ENCODE measurements around the gene USE1. TPM values are rescaled to one million over a fixed set of nuclear protein-coding genes. Genes with fewer than 3 reads are reported as not detected.
A peak's percentile ranks its signal among the peaks of the same experiment; 100 is the strongest.

The USE1 gene, protein sequence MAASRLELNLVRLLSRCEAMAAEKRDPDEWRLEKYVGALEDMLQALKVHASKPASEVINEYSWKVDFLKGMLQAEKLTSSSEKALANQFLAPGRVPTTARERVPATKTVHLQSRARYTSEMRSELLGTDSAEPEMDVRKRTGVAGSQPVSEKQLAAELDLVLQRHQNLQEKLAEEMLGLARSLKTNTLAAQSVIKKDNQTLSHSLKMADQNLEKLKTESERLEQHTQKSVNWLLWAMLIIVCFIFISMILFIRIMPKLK
- total RNA-seq (2014; rRNA removed), result 32.5 and 41.5 TPM in 2 replicates
- percentile 75 among the genes with signal in this experiment for Bru-seq, nascent RNA
- BruChase-seq, experiment 1, labeled RNA remaining after a 6-hour chase, result percentile 83 among the genes with signal in this experiment
- BruChase-seq, experiment 2, labeled RNA remaining after a 2-hour chase, result percentile 67 among the genes with signal in this experiment
- long read RNA-seq, partial matches to known transcripts, result 4 of 18 reads
- long read RNA-seq, other reads (novel, unspliced or antisense), result 11 of 18 reads

DNA sequence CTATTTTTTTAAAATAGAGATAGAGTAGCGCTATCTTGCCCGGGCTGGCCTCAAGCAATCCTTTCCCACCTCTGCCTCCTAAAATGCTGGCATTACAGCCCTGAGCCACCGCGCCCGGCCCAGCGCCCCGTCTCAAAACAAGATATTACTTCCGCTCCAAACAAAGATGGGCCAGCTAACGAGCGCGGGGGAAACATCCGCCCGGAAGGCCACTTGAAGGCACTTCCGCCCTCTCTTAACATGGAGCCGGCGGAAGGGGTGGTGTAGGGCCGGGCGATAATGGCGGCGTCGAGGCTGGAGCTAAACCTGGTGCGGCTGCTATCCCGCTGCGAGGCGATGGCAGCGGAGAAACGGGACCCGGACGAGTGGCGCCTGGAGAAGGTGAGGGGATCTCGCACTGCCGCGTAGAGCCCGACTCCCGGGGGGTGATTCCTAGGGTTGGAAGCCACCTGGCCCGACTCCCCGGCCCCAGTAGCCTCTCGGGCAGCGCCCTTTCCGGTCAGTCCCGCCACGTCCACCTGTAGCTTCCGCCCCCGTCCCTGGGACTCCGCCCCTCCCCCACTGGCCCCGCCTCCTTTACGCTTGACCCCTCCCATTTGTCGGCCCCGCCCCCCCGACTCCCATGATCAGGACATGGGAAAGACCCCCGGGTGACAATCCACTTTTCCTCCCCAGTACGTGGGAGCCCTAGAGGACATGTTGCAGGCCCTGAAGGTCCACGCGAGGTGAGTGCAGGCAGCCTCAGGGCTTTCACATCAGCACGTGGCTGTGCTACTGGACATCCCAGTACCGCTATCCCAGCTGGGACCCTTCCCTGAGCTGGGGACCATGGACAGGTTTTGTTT is at the start of gene USE1:
USE1 (plus strand) TSS at position 231 of the 845 bp plus-strand sequence; CDS start at position 280, 49 bp downstream.
- POLR2A ChIA-PET (ENCODE audit: unreplicated experiment), result interaction anchor here (0.6 to 1.6 kb wide), 5 partner anchors 10 to 756 kb away, joined by 3 to 9 read pairs (median 3); partner anchors contain the start of genes BABAM1 and OCEL1
- Histone ChIP-seq H3K36me3 (ENCODE audit: low read depth, low read length) (peaks cover 8% of the 10 kb centered on the region; the same call in 1 of the 2 replicates), H3F3A (ENCODE audit: low read length, unreplicated experiment) (no peaks in the 10 kb centered on the region), H2AFZ (ENCODE audit: low read length) (peak within 1 kb of the TSS; percentile 86), H3K27me3 (ENCODE audit: low read length) (no peaks in the 10 kb centered on the region), H3K4me1 (ENCODE audit: insufficient read depth, low read length) (peaks cover 21% of the 10 kb centered on the region), H3K27ac (ENCODE audit: low read length) (peak within 1 kb of the TSS; percentile 88), H3K9ac (ENCODE audit: low read length) (peak within 1 kb of the TSS; percentile 97), H3K79me2 (ENCODE audit: low read length) (peaks cover 7% of the 10 kb centered on the region), H3K4me3 (ENCODE audit: low read length) (peak within 1 kb of the TSS; percentile 88), H4K20me1 (ENCODE audit: low read length) (no peaks in the 10 kb centered on the region), H3K9me3 (ENCODE audit: low read length) (no peaks in the 10 kb centered on the region), H3K9me2 (replicated peaks; ENCODE audit: low read length) (no peaks in the 10 kb centered on the region), H3K4me2 (ENCODE audit: low read length) (peak within 1 kb of the TSS; percentile 99)
- peak; percentile 94 for ATAC-seq
- CTCF ChIA-PET, result interaction anchor here (1.2 kb wide), 1 partner anchor 11 kb away, joined by 5 read pairs; the partner anchor contains the start of gene OCEL1
- intact Hi-C loops (cut with micrococcal nuclease), result no loop called here
- DNase-seq, result peak; percentile 90
- BruUV-seq (replicated peaks), result no TSS peak
- no peak for TF ChIP-seq EZH2phosphoT487 (IDR thresholded peaks at IDR 0.05; ENCODE audit: borderline replicate concordance, low read length)
- TF ChIP-seq EZH2 (IDR thresholded peaks at IDR 0.05; ENCODE audit: low read length, unreplicated experiment), result no peak
- TF ChIP-seq, protein P1, sequence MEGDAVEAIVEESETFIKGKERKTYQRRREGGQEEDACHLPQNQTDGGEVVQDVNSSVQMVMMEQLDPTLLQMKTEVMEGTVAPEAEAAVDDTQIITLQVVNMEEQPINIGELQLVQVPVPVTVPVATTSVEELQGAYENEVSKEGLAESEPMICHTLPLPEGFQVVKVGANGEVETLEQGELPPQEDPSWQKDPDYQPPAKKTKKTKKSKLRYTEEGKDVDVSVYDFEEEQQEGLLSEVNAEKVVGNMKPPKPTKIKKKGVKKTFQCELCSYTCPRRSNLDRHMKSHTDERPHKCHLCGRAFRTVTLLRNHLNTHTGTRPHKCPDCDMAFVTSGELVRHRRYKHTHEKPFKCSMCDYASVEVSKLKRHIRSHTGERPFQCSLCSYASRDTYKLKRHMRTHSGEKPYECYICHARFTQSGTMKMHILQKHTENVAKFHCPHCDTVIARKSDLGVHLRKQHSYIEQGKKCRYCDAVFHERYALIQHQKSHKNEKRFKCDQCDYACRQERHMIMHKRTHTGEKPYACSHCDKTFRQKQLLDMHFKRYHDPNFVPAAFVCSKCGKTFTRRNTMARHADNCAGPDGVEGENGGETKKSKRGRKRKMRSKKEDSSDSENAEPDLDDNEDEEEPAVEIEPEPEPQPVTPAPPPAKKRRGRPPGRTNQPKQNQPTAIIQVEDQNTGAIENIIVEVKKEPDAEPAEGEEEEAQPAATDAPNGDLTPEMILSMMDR (conservative IDR thresholded peaks at IDR 0.05; ENCODE audit: low read depth, low read length), result no peak

DNA sequence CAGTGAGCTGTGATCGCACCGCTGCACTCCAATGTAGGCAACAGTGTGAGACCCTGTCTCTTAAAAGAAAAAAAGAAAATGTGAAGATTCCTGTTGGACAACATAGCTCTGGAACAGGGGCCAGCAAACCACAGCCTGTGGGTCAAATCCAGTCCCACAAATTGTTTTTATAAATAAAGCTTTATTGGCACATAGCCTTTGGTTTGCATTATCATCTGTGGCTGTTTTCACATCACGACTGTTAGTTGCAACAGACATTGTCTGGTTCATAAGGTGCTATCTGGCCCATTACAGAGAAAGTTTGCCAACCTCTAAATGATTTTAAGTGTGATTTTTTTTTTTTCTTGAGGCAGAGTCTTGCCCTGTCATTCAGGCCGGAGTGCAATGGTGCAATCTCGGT is 49.4 kb upstream of the USE1 start:
- DNase-seq (no peak), ATAC-seq (no peak)
- ChIA-PET POLR2A (ENCODE audit: unreplicated experiment) (no interaction called here), CTCF (no interaction called here)
- H3K4me1 ChIP-seq (ENCODE audit: insufficient read depth, low read length), result no peaks in the 10 kb centered on the region
- H3F3A ChIP-seq (ENCODE audit: low read length, unreplicated experiment), result no peaks in the 10 kb centered on the region
- TF ChIP-seq EZH2phosphoT487 (IDR thresholded peaks at IDR 0.05; ENCODE audit: borderline replicate concordance, low read length), result no peak
- TF ChIP-seq, protein P1 (conservative IDR thresholded peaks at IDR 0.05; ENCODE audit: low read depth, low read length), result no peak
- no peak for TF ChIP-seq EZH2 (IDR thresholded peaks at IDR 0.05; ENCODE audit: low read length, unreplicated experiment)
- peaks cover 41% of the 10 kb centered on the region for H3K36me3 ChIP-seq (ENCODE audit: low read depth, low read length)
- BruUV-seq (replicated peaks), result no TSS peak
- intact Hi-C loops (cut with micrococcal nuclease), result no loop called here
- no peaks in the 10 kb centered on the region for H4K20me1 ChIP-seq (ENCODE audit: low read length)
- no peaks in the 10 kb centered on the region for H3K79me2 ChIP-seq (ENCODE audit: low read length)
- no peaks in the 10 kb centered on the region for H3K9me3 ChIP-seq (ENCODE audit: low read length)
- H3K4me2 ChIP-seq (ENCODE audit: low read length), result no peak overlapping the region
- no peak overlapping the region for H3K9ac ChIP-seq (ENCODE audit: low read length)
- H3K27me3 ChIP-seq (ENCODE audit: low read length), result no peaks in the 10 kb centered on the region
- H3K4me3 ChIP-seq (ENCODE audit: low read length), result no peak overlapping the region
- no peaks in the 10 kb centered on the region for H3K9me2 ChIP-seq (replicated peaks; ENCODE audit: low read length)
- no peak overlapping the region for H3K27ac ChIP-seq (ENCODE audit: low read length)
- H2AFZ ChIP-seq (ENCODE audit: low read length), result no peak overlapping the region

Data from PC-3 (cell line).